RWPE1 (cell line): ENCODE results near the gene HECTD4.

Source experiments
- CTCF ChIA-PET: fragments of 350-600 bp; sonication (Branson Sonifier 250); formaldehyde crosslinking; extraction: SDS; loops from one replicate; lab custom pipeline; 2021; lab: Yijun Ruan, JAX
- POLR2A ChIA-PET: fragments of 400-600 bp; formaldehyde crosslinking; extraction: SDS; loops from one replicate; lab custom pipeline; 2020; ENCODE audit warnings: antibody characterized with exemption; ENCODE audit not compliant: low non-redundant PET; lab: Yijun Ruan, JAX
- DNase-seq: peaks from one replicate; pipeline ENCODE4 v3.0.0; 2012; ENCODE audit warnings: low spot score
- H3K27ac ChIP-seq: fragments of 450-650 bp; 2 replicates; pipeline ENCODE4 v1.5.1; 2017
- CTCF ChIP-seq: fragments of 450-650 bp; conservative IDR thresholded peaks from 2 replicates; pipeline ENCODE4 v1.5.1; 2017; ENCODE audit warnings: low read depth, mild to moderate bottlenecking

The HECTD4 gene

GRCh38 chr12:112218150-112218549 is 164.1 kb downstream of the HECTD4 start:
- POLR2A ChIA-PET: no interaction called here
- TF ChIP-seq CTCF: no peak
- no peak overlapping the region for H3K27ac ChIP-seq
- DNase-seq: no peak
- CTCF ChIA-PET: interaction anchor here (0.7 kb wide), 1 partner anchor 104 kb away, joined by 3 read pairs; no protein-coding TSS in a partner anchor

GRCh38 chr12:112217647-112218046 is 164.6 kb downstream of the HECTD4 start:
- no peak for DNase-seq
- no peak overlapping the region for H3K27ac ChIP-seq
- TF ChIP-seq CTCF: no peak
- ChIA-PET CTCF (no interaction called here), POLR2A (no interaction called here)

GRCh38 chr12:112216223-112216622 is 166.0 kb downstream of the HECTD4 start:
- CTCF ChIA-PET: interaction anchor here (0.7 kb wide), 1 partner anchor 41 kb away, joined by 9 read pairs; no protein-coding TSS in a partner anchor
- no peak for DNase-seq
- no peak overlapping the region for H3K27ac ChIP-seq
- TF ChIP-seq CTCF: no peak
- POLR2A ChIA-PET: no interaction called here

- H3K27ac ChIP-seq: no peak overlapping the region
- ChIA-PET CTCF (interaction anchor here (0.6 to 0.7 kb wide), 2 partner anchors 12 to 44 kb away, joined by 5 read pairs; no protein-coding TSS in a partner anchor), POLR2A (no interaction called here)
- no peak for TF ChIP-seq CTCF
- DNase-seq: no peak
Measured at GRCh38 chr12:112214064-112214463, 168.2 kb downstream of the HECTD4 start.

GRCh38 chr12:112208301-112208910 is 173.8 kb downstream of the HECTD4 start:
- H3K27ac ChIP-seq: no peak overlapping the region
- no peak for DNase-seq
- ChIA-PET POLR2A (no interaction called here), CTCF (interaction anchor here (0.6 kb wide), 1 partner anchor 228 kb away, joined by 4 read pairs; no protein-coding TSS in a partner anchor)
- TF ChIP-seq CTCF: no peak

GRCh38 chr12:112207397-112207924 is 174.8 kb downstream of the HECTD4 start:
- CTCF ChIA-PET: no interaction called here
- no peak for DNase-seq
- TF ChIP-seq CTCF: no peak
- no peak overlapping the region for H3K27ac ChIP-seq
- POLR2A ChIA-PET: no interaction called here
